Measurements from ENCODE around the gene MACROD2. TPM values are rescaled to one million over a fixed set of nuclear protein-coding genes. Genes with fewer than 3 reads are reported as not detected.

The MACROD2 gene
- total RNA-seq, 4 donors from 2014 or later = 4.0 to 14.1 (median 10.4) TPM

DNA sequence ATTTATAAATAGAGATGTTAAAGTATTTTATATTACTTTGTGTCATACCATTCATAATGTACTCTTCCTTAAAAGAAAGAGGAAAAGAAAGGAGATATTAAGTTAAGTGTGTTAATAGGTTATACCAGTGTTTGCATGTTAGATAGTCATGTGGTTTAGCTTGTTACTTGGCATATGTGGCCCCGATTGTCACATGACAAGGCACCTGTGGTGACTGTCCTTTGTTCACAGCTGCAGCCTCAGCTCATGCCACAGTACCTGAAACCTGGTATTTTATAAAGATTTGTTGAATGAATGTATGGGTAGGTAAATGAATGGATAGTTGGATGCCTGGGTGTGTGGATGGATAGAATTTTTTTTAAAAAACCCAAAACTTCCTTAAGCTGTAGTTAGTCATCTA, 648.2 kb downstream of the MACROD2 start:
- Histone ChIP-seq H3K27ac (no peak overlapping the region), H3K36me3 (no peaks in the 10 kb centered on the region), H3K27me3 (no peaks in the 10 kb centered on the region), H3K4me1 (no peaks in the 10 kb centered on the region), H3K4me3 (no peak overlapping the region), H3K9me3 (peaks cover 0 to 20% (median 2%) of the 10 kb centered on the region in 4 donors)
- no peak for DNase-seq (ENCODE audit: low spot score in 2 of 2)
- 91 to 100% methylated on average over 1 of the region's 1 CpG for WGBS, 2 donors
- TF ChIP-seq, protein P1, sequence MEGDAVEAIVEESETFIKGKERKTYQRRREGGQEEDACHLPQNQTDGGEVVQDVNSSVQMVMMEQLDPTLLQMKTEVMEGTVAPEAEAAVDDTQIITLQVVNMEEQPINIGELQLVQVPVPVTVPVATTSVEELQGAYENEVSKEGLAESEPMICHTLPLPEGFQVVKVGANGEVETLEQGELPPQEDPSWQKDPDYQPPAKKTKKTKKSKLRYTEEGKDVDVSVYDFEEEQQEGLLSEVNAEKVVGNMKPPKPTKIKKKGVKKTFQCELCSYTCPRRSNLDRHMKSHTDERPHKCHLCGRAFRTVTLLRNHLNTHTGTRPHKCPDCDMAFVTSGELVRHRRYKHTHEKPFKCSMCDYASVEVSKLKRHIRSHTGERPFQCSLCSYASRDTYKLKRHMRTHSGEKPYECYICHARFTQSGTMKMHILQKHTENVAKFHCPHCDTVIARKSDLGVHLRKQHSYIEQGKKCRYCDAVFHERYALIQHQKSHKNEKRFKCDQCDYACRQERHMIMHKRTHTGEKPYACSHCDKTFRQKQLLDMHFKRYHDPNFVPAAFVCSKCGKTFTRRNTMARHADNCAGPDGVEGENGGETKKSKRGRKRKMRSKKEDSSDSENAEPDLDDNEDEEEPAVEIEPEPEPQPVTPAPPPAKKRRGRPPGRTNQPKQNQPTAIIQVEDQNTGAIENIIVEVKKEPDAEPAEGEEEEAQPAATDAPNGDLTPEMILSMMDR (IDR thresholded peaks at IDR 0.05) = no peak
- TF ChIP-seq EP300 (IDR thresholded peaks at IDR 0.05) (no peak), POLR2A (IDR thresholded peaks at IDR 0.05) (no peak)

DNA sequence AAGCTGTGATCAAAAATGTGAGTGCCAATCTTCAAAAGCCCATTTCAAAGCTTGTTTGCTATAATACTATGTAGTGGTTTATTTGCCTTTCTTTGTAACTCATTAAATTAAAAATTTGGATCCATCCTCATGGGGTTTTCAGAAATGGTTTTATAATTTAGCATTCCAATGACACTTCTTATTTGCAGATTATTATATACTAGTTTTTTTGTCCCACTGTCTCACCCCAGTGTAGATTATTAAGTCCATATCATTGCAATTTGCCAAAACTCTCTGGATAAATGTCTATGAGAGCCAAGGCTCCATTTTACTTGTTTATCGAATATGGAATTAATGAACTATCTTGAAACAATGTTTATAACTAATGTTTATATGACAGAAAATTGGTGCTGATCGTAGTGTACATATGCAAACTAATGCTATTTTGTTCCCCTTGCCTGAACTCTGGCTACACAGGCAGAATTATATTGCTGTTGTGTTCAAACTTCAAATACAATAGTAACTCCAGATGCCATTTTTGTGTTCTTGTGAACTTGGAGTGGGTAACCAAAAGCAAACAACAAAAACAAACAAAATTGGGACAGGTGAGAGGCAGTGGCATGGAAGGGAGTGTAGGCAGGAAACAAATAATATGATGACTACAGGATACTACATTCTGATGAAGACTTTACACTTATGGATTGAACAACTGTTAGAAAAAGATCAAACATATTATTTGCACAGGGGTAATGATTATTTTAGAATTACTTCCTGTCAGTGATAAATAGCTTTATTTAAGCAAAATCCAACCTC, 649.2 kb downstream of the MACROD2 start:
- no peak for DNase-seq (ENCODE audit: low spot score in 2 of 2)
- no peaks in the 10 kb centered on the region for H3K27me3 ChIP-seq
- no peaks in the 10 kb centered on the region for H3K36me3 ChIP-seq
- 90 to 91% methylated on average over 2 of the region's 2 CpGs for WGBS, 2 donors
- H3K27ac ChIP-seq = no peak overlapping the region
- peaks cover 0 to 20% (median 2%) of the 10 kb centered on the region in 4 donors for H3K9me3 ChIP-seq
- TF ChIP-seq, protein P1 (IDR thresholded peaks at IDR 0.05) = no peak
- no peak for TF ChIP-seq EP300 (IDR thresholded peaks at IDR 0.05)
- no peak for TF ChIP-seq POLR2A (IDR thresholded peaks at IDR 0.05)
- no peaks in the 10 kb centered on the region for H3K4me1 ChIP-seq
- no peak overlapping the region for H3K4me3 ChIP-seq

DNA sequence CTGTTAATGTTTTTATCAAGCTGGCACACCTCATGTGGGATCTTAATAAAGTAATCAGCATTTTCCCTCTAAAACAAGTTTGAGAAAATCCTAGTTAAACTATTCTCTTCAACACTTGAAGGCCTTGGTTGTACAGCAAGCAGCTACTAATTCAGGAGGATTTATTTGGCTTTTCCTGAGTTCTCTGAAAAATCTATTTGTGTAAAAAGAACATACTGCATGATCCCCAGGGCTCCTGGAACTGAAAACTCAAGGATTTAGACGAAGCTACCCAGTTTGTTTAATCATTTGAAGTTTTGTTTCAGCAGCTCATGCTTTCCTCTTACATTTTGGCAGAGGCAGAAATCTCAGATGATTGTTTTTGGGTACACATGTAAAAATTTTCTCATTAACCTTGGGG, 651.7 kb downstream of the MACROD2 start:
- 50 to 54% methylated on average over 1 of the region's 1 CpG for WGBS, 2 donors
- Histone ChIP-seq H3K9me3 (peaks cover 0 to 6% (median 0%) of the 10 kb centered on the region in 4 donors), H3K27me3 (no peaks in the 10 kb centered on the region), H3K27ac (no peak overlapping the region), H3K36me3 (no peaks in the 10 kb centered on the region), H3K4me3 (no peak overlapping the region), H3K4me1 (no peaks in the 10 kb centered on the region)
- no peak for DNase-seq (ENCODE audit: low spot score in 2 of 2)
- TF ChIP-seq EP300 (IDR thresholded peaks at IDR 0.05) (no peak), POLR2A (IDR thresholded peaks at IDR 0.05) (no peak)
- TF ChIP-seq, protein P1 (IDR thresholded peaks at IDR 0.05) = no peak

GRCh38 chr20:14649662-14650061, 654.3 kb downstream of the MACROD2 start:
- Histone ChIP-seq H3K36me3 (no peaks in the 10 kb centered on the region), H3K4me1 (no peaks in the 10 kb centered on the region), H3K4me3 (no peak overlapping the region), H3K27ac (no peak overlapping the region), H3K9me3 (no peaks in the 10 kb centered on the region), H3K27me3 (no peaks in the 10 kb centered on the region)
- DNase-seq (ENCODE audit: low spot score in 2 of 2) = no peak
- TF ChIP-seq POLR2A (IDR thresholded peaks at IDR 0.05) = no peak
- TF ChIP-seq, protein P1 (IDR thresholded peaks at IDR 0.05) = no peak
- no peak for TF ChIP-seq EP300 (IDR thresholded peaks at IDR 0.05)
- 88 to 100% methylated on average over 1 of the region's 1 CpG for WGBS, 2 donors

DNA sequence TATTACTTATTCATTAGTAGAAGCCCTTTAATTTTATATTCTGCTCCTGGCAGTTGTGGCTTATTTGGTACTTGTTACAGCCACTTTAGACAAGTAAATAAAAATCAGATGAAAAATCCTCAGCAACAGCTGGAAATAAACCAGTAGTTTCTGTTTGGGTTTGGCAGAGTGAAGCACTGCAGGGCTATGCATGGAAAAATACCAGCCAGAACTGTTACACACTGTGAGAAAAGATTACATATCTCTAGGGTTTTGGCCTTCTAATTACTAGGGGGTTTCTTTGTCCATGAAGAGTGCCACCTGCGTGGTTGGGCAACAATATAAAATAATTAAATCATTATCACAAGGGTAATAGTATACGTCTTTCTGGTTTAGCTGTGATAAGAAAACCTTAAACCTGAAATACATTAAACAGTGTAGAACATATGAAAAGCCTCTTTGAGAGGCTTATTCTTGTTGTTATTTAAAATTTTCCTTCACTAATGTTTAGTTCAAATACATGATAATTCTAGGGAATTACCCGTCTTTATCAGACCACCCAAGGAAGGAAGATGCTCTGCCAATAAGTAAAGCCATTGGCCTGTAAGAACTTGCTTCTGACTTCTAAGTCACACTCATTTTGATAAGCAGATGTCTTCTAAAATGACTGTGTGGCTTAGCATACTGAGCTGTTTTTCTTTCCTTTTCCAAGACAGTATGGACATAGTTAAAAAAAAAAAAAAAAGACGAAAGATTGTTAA, 662.1 kb downstream of the MACROD2 start:
- 54 to 57% methylated on average over 4 of the region's 4 CpGs for WGBS, 2 donors
- TF ChIP-seq EP300 (IDR thresholded peaks at IDR 0.05) = no peak
- TF ChIP-seq, protein P1 (IDR thresholded peaks at IDR 0.05) = no peak
- TF ChIP-seq POLR2A (IDR thresholded peaks at IDR 0.05) = no peak
- Histone ChIP-seq H3K9me3 (no peaks in the 10 kb centered on the region), H3K27me3 (no peaks in the 10 kb centered on the region), H3K4me3 (no peak overlapping the region), H3K27ac (no peak overlapping the region), H3K36me3 (no peaks in the 10 kb centered on the region), H3K4me1 (peaks cover 0 to 8% (median 0%) of the 10 kb centered on the region in 4 donors)
- DNase-seq (ENCODE audit: low spot score in 2 of 2) = no peak

Measured in tibial nerve (tissue), 4 donors.